HTR-8/SVneo (cell line): ENCODE results near the gene NCAPG.
"Not testable (repeated sequence)": the region's sequence is repeated elsewhere in the genome, so short reads cannot be mapped to it uniquely, and the experiment has no call there.

ENCODE experiments used
- DNase-seq: peaks from one replicate; pipeline ENCODE4 v3.0.0; 2011; ENCODE audit warnings: low spot score, mixed read lengths; ENCODE audit not compliant: insufficient read length
- FAIRE-seq: peaks from 2 replicates; lab custom pipeline; 2011; peaks lifted over from hg19 to GRCh38; lab: Jason Lieb, UNC

Gene NCAPG

GRCh38 chr4:17788956-17789355 lies 21.8 kb upstream of the NCAPG start:
- no peak for DNase-seq
- no peak for FAIRE-seq

DNA sequence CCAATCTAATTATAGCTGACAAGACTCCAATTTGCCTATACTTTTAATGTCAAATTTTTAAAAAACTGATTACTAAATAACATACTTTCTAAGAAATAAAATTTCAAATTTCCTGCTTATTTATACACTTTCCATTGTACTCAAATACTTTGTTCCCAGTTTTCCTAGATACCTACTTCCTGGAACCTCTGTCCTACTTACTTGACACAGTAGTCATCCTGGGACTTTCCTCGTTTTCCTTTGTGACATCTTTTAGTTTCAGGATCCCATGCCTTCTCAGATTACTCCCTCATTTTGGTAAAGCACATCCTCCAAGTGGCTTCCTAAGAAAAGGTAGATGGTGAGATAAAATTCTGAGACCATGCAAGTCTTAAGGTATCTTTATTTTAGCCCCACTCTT lies 16.0 kb upstream of the NCAPG start:
- DNase-seq (no peak), FAIRE-seq (no peak)

DNA sequence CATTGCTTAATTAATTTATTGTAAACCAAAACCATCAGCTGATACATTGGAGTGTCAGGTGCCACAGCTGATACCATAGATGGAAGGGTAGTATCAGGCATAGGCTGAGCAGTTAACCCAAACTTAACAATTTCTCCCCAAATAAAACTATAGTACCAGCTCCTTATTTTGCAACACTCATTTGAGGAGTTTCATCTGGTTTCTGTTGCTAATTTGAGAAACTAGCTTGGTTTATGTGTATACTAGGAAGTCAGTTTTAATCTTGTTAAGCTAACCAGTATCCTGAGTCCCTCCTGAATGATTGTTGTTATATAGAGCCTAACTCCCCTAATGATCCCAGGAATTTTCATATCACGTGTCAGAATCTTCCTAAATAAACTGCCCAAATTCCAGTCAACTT lies 13.0 kb upstream of the NCAPG start:
- FAIRE-seq, result no peak
- no peak for DNase-seq

- FAIRE-seq, result no peak
Observed at GRCh38 chr4:17805580-17806155, 5.1 kb upstream of the NCAPG start.

DNA sequence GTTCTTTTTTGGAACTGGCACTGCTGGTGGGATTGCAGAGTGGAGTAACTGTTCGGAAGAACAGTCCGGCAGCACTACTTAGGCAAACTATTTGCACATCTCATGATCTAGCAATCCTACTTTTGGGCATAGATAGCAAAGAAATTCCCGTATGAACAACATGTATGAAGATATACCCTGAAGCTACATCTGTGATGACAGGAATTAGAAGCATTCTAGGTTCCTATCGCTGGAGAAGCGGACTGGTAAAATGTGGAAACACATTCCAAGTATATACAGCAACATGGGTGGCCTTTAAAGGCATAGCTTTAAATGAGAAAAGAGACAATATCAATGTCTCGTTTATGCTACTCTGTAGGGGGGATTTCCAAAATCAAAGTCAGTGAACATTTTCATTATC lies 3.3 kb upstream of the NCAPG start:
- FAIRE-seq, result no peak
- no peak for DNase-seq

More at GRCh38 chr4:17805580-17806155, 5.1 kb upstream of the NCAPG start:
- no peak for DNase-seq

DNA sequence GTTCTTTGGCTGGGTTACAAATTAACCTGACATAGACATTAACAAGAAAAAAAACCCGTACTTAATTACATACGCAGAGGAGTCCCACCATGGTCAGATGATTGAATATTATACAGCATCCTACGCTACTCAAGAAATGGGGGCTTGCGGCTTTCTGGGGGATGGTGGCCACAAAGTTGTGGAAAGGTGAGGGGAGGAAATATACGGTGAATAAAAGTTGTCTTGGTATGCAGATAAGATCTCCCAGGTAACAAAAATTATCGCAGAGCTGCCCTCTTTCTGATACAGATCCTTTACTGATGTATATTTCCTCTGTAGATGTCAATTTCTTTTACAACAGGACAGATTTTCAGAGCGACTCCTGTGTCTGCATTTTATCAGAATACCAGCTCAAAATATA lies 1.1 kb upstream of the NCAPG start:
- FAIRE-seq, result no peak
- no peak for DNase-seq

- DNase-seq (no peak), FAIRE-seq (no peak)
Observed at GRCh38 chr4:17811078-17811603, 362 bp downstream of the NCAPG start.

DNA sequence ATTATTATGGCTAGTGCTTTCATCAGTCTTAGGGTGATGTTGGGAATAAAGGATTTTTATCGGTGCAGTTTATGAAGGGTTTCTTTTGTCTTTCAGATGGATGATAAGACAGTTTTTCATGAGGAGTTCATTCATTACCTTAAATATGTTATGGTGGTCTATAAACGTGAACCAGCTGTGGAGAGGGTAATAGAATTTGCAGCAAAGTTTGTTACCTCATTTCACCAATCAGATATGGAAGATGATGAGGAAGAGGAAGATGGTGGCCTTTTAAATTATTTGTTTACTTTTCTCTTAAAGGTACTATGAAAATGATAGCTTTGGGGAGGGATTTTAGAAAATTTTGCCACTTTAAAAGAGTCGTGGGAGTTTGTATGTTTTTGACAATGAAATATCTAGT lies 1.3 kb downstream of the NCAPG start:
- FAIRE-seq, result no peak
- DNase-seq, result no peak

DNA sequence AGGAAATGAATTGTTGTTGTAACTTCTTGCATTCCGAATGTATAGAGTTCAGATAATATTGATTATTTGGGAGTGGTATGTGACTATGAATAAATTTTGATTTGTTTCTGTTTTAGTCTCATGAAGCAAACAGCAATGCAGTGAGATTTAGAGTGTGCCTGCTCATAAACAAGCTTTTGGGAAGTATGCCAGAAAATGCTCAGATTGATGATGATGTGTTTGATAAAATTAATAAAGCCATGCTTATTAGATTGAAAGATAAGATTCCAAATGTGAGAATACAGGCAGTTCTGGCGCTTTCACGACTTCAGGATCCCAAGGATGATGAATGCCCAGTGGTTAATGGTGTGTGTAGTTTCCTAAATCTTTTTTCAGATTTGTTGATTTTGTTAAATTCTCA lies 2.0 kb downstream of the NCAPG start:
- FAIRE-seq (no peak), DNase-seq (no peak)

- DNase-seq (no peak), FAIRE-seq (no peak)
Observed at GRCh38 chr4:17814140-17814539, 3.4 kb downstream of the NCAPG start.

DNA sequence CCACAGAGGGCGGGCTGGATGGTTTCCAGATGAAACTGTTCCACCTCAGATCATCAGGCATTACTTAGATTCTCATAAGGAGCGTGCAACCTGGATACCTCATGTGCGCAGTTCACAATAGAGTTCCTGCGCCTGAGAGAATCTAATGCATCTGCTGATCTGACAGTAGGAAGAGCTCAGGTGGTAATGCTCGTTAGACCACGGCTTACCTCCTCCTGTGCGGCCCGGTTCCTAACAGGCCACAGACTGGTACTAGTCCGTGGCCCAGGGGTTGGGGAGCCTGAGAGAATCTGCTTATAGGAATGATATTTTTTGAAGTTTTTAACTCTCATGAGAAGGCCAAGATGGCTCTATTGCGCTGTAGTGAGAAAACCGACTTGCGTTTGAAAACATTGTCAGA lies 5.4 kb downstream of the NCAPG start:
- no peak for FAIRE-seq
- no peak for DNase-seq

DNA sequence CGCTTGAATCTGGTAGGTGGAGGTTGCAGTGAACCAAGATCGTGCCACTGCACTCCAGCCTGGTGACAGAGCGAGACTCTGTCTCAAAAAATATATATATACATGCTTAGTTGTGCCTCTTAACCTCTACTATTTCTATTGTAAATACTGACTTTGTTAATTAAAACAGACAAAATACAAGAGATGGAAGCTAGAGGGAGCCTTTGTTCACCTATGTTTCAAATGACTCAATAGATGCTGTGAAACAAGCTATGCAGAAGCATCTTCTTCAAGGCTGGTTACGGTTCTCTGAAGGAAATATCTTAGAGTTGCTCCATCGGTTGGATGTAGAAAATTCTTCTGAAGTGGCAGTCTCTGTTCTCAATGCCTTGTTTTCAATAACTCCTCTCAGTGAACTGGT lies 6.2 kb downstream of the NCAPG start:
- DNase-seq (peak; percentile 17), FAIRE-seq (no peak)

GRCh38 chr4:17823871-17824669 lies 13.3 kb downstream of the NCAPG start:
- FAIRE-seq (no peak), DNase-seq (no peak)

- FAIRE-seq, result no peak
- DNase-seq, result no peak
Observed at GRCh38 chr4:17846266-17846665, 35.5 kb downstream of the NCAPG start.

DNA sequence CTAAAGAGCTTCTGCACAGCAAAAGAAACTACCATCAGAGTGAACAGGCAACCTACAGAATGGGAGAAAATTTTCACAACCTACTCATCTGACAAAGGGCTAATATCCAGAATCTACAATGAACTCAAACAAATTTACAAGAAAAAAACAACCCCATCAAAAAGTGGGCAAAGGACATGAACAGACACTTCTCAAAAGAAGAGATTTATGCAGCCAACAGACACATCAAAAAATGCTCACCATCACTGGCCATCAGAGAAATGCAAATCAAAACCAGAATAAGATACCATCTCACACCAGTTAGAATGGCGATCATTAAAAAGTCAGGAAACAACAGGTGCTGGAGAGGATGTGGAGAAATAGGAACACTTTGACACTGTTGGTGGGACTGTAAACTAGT lies 39.5 kb downstream of the NCAPG start:
- DNase-seq, FAIRE-seq: not testable (repeated sequence)

DNA sequence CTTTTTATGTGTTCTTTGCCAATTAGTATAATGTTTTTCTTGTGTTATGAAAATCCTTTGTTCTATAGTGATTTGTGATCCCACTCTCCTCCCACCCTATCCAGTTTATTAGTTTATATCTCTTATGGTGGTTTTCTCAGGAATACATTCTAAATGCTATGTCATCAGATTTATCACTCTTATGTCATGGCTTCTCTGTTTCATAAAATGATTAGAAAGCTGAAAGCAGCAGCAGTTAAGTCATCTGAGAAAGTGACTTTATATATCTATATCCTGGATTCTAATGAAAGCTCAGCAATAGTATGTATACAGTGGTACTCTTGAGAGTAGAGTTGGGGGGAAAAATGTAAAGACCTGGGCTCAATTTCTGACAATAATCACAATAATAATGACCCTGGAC lies 41.2 kb downstream of the NCAPG start:
- FAIRE-seq (no peak), DNase-seq (no peak)

DNA sequence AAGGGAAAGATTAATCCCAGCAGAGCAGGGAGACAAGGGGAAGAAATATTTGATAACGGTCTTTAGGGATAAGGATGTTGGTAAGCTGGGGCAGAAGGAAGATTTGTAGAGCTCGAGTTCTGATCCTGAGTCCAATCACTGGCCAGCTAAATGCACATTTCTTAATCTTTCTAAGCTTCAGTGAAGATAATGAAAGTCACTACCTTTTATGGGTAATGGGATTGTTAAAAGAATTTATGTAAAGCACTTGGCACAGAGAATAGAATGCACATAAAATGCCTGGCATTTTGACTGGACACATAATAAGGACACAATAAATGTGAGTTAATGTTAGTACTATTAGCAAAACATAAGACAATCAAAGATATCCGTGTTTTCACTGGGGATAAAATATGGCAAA lies 43.3 kb downstream of the NCAPG start:
- FAIRE-seq (no peak), DNase-seq (no peak)

DNA sequence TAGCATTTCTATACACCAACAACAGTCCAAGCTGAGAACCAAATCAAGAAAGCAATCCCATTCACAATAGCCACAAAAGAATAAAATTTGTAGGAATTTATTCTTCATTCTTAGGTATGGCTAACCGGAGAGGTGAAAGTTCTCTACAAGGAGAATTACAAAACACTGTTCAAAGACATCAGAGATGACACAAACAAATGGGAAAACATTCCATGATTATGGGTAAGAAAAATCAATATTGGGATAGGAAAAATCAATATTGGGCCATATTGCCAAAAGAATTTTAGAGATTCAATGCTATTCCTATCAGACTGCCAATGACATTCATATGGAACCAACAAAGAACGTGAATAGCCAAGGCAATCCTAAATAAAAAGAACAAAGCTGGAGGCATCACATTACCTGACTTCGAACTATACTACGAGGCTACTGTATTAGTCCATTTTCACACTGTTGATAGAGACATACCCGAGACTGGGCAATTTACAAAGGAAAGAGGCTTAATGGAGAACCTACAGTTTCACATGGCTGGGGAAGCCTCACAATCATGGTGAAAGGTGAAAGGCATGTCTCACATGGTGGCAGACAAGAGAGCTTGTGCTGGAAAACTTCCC lies 49.1 kb downstream of the NCAPG start:
- no peak for FAIRE-seq
- DNase-seq, result no peak

DNA sequence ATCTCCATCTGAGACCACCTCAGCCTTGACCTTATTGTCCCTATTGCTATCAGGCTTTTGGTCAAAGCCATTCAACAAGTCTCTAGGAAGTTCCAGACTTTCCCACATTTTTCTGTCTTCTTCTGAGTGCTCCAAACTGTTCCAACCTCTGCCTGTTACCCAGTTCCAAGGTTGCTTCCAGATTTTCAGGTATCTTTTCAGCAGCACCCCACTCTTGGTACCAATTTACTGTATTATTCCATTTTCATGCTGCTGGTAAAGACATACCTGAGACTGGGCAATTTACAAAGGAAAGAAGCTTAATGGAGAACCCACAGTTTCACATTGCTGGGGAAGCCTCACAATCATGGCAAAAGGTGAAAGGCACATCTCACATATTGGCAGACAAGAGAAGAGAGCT lies 51.1 kb downstream of the NCAPG start:
- not testable (repeated sequence) for DNase-seq, FAIRE-seq

- no peak for DNase-seq
- no peak for FAIRE-seq
Observed at GRCh38 chr4:17865866-17866363, 55.1 kb downstream of the NCAPG start.

DNA sequence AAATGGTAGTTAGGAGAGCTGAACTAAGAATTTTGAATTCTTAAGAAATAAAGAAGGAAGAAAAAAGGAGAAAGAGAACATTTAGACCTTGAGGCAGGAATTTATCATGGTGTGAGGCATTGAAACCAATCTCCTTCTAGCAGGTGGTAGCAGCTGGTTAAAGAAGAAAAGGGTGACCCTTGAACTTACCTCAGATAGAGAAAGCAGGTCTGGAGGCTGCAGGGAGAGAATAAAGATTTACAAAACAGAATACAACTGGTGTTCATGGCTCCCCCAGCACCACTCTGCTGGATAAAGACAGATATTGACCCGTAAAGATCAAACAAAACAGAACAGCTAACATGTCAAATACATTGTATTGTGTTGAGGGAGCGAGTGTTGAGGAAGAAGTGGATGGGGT lies 56.0 kb downstream of the NCAPG start:
- DNase-seq, result no peak
- FAIRE-seq, result no peak
